Tongue (tissue), 2 donors: ENCODE measurements around the gene AMPD2. TPM values are rescaled to one million over a fixed set of nuclear protein-coding genes. Genes with fewer than 3 reads are reported as not detected.
"Not testable (repeated sequence)": the region's sequence is repeated elsewhere in the genome, so short reads cannot be mapped to it uniquely, and the experiment has no call there.

ENCODE experiments used
- DNase-seq: peaks from one replicate; pipeline ENCODE4 v3.0.0-alpha.2; 2015
- total RNA-seq: library from RNA; depleted of rRNA; stranded (reverse); fragments of >200 nt; gene quantifications from one replicate; pipeline ENCODE4 v1.2.3, GENCODE V29; 2014

The AMPD2 gene
- total RNA-seq, 1 donor from 2014 or later = 39.3 TPM

DNA sequence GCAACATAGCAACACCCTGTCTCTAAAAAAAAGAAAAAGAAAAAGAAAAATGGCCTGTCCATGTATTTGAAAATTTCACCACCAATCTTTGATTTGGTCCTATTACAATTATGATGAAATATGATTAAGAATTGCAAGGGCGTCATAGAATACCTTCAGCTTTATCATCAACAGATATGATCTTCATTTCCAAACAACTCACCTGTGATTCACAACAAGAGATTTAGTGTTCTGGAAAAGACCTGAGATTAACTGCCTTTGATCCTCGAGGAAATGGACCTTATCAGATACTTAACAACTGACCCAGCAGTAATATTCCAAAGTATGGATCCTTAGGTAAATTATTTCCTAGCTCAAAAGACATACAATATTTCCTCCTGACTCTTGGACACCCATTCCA is 32.8 kb downstream of the AMPD2 start:
- DNase-seq = no peak

DNA sequence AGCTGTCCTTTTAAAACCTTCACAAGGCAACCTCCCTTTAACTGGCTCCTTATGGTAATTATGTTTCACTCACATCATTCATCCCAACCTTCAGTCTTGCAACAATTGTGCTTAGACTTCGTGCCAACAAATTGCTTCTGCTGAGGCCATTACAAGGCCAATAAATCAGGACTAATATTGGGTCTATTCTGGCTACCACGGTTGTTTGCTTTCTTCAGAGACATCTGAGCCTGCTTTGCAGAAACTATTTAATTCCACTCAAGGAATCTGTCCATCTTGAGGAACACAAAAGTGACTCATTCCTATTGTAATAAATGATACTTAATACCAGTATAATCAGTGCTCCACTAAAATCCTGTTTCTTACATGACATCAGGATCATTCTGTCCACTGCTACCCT is 33.7 kb downstream of the AMPD2 start:
- DNase-seq = no peak

DNA sequence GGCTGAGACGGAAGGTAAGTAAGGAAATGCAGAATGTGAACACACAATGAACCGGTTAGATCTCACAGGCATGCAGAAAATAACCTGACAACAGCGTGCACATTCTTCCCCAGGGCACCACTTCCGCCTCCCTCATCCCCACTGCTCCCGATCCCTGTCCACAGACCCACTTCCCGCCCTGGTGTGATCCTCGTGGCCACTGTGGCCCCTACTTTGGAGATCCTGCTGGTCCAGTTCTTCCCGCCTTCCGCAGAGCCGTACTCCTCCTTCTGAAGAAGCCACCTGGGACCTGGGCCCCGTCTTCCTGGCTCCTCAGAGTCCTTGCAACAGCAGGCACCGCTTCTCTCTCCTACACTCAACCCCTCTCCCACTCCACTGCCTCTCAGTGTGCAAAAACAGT is 34.9 kb downstream of the AMPD2 start:
- no peak for DNase-seq

DNA sequence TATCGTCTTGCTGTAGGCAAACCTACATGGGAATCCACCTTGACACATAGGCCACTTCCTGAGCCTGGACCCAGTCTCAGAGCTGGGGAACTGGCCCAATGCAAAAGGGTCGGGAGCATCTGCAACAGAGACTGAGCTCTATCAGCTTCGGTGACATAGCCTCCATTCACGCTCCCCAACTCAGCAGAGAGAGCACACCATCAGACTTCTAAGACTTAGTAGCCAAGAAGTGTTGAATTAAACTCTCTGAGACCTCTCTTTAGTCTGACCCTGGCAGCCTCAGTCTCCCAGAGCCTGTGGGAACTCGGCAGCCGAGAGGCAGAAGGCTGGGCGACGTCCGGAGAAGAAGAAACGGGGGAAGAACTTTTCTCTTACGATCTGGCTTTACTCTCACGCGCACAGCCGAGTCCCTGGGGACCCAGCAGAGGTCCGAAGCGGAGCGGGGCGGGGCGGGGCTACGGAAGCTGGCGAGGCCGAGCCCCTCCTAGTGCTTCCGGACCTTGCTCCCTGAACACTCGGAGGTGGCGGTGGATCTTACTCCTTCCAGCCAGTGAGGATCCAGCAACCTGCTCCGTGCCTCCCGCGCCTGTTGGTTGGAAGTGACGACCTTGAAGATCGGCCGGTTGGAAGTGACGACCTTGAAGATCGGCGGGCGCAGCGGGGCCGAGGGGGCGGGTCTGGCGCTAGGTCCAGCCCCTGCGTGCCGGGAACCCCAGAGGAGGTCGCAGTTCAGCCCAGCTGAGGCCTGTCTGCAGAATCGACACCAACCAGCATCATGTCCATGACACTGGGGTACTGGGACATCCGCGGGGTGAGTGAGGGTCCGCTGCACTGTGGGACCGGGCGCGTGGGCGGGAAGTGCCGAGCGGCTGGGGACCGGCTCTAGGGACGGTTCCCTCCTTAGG is 36.2 kb downstream of the AMPD2 start, which contains the start of gene GSTM4:
Gene GSTM4, plus strand, starts transcription at position 485 of the 905 bp plus-strand sequence. Its CDS starts 291 bp downstream, at position 776.
- DNase-seq = peak; percentile 91

DNA sequence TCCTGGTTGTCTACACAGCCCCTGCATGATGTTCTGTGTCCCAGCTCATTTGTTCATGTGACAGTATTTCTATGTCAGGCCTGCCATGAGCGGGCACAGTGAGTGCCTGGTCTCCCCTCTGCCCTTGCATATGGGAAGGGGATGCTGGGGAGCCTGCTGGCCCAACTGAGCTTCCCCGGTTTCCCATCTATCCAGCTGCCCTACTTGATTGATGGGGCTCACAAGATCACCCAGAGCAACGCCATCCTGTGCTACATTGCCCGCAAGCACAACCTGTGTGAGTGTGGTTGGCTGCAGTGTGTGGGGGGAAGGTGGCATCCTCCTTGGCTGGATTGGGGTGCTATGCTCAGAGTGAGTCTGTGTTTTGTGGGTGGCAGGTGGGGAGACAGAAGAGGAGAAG is 37.8 kb downstream of the AMPD2 start:
- DNase-seq = no peak

DNA sequence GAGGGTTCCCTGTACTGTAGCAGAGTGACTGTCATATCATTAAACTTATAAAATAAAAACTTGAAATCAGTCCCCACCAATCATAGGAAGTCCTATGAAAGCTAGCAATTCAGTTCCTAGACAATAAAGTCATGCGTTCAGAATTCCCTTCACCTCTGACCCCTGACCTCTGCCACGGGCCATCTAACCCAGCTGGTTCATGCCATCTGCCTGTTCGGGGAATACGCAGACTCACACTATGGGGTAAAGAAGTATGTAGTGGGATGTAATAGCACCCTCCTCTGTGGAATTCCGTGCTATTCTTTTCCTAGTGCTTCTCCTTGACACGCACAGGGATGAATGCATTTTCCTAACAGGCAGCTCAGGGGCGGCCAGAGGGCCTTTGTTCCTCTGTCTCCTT is 38.3 kb downstream of the AMPD2 start:
- no peak for DNase-seq

DNA sequence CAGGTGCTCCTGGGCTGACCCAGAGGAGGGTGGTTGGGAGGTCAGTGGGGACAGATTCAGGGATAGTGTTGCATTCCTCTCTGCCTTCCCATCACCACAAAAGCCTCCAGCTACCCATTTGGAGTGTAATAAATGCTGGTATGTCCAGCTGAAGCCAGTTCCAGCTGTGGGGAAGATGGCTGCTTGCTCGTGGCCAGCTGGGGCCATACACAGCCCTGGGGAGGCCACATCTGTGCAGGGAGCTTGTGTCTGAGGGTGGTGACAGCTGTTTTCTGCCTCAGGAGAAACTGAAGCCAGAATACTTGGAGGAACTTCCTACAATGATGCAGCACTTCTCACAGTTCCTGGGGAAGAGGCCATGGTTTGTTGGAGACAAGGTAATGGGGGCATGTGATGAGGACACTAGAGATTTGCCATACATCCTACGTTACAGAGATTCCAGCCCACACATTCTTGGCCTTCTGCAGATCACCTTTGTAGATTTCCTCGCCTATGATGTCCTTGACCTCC is 39.0 kb downstream of the AMPD2 start:
- DNase-seq = no peak

DNA sequence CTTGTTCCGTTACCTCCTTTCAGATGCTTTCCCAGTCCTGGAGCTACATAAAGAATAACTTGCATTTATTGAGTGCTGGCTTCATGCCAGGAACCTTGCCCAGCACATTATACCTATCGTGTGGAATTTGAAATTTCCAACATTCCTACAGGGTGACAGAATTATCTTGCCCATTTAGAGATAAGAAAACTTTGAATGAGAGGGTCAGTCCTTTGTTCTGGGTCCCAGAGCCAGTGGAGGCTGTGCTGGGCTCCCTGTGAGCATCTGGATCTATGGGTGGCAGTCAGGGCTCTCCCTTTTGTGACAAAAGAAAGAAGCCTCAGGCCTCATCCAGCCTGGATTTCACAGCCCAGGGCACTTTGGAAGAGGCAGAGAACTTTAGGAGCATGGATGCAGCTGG is 39.5 kb downstream of the AMPD2 start:
- DNase-seq = no peak

DNA sequence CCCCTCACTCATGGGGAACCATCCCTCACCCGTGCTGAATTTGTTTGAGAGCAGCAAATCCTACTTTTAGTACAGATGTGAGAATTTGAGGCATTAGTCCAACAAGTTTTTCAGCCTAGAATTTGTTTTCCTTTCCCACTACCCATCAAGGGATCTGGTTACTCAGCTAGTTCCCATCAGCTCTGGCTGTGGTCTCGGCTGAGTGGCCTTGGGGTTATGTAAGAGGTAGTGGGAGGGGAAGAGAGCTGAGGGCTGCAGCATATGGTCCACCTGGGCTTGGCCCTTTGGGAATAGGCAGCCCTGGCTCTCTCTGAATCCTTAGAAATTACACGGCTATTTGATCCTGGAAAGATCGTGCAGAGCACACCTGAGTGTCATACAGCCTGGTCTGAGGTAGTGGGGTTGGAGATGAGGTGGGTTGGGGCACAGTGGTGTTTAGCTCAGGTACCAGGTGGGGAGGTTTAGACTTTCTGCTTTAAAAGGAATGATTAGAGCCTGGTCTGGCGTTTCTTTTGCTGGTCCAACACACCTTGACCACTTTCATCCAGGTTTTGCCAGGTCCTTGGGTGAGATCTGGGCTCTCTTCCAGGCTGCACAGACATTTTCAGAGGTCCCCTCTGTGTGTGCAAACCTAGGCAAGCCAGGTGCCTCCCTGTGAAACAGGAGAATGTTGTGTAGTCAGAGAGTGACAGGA is 40.5 kb downstream of the AMPD2 start:
- no peak for DNase-seq

DNA sequence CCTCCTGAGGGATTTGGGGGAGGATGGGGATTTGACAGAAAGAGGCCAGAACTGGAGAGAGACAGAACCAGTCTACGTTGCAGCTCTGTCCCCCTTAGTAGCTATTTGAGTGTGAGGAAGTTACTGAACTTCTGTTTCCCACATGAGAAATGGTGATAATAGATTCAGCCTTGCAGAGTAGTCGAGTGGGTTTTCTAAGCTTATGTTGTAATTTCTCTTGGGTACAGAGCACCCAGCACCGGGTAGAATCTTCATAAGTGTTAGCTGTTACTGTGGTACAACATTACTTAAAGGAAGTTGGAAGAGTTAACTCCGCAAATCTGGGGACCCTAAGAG is 41.0 kb downstream of the AMPD2 start:
- not testable (repeated sequence) for DNase-seq

DNA sequence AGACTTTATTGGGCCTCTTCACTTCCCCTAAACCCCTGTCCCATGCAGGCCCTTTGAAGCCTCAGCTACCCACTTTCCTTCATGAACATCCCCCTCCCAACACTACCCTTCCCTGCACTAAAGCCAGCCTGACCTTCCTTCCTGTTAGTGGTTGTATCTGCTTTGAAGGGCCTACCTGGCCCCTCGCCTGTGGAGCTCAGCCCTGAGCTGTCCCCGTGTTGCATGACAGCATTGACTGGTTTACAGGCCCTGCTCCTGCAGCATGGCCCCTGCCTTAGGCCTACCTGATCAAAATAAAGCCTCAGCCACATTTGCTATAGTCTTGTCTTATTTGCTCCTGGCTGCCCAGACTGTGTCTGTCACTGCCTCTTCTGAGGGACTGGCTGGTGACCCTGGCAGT is 41.8 kb downstream of the AMPD2 start:
- no peak for DNase-seq

DNA sequence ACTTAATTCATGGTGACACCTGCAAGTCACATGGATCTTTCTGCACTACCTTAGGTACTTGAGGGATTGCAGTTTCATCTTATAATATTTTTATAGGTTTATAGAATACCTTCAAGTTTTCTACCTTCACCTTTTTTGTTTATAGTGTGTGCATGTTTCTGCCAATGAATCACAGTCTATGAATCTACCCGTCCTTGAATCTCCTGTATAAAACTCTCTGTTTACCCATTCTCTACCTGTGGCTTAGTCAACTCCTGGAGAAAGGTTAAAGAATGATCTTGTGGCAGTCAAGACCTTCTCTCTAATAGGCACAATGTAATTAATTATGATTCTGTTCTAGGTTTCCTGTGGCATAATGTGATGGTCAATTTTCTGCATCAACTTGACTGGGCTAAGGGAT is 45.0 kb downstream of the AMPD2 start:
- DNase-seq = no peak

DNA sequence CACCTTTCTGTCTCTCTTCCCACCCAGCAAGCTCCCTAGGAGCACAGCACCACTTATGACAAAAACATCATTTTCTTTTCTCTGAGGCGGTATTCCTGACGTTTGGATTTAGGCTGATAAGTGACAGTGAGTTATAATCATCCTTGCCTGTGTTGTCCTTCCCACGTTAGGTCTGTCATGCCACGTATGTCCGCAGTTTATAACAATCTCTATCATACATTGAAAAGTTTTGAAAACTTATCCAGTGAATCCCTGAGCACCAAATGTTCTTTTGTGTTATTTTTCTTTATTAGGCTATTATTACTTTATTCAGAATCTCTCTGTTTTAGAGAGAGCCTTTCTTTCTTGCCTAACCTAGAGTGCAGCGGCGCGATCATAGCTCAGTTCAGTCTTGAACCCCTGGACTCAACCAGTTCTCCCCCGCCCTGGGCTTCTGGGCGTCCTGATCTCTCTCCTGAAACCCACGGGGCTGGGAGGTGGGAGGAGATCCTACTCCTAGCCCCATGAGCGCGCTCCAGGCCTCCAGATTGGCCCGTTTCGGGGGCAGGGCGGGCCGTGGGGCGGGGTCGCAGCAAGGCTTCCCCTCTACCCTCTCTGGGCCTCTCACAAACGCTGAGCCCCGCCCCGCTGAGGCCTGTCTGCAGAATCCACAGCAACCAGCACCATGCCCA is 48.0 kb downstream of the AMPD2 start, which contains the start of gene GSTM2:
Gene GSTM2, plus strand, starts transcription at position 606 of the 671 bp plus-strand sequence. Its CDS starts 59 bp downstream, at position 665.
- DNase-seq = peak; percentile 97

DNA sequence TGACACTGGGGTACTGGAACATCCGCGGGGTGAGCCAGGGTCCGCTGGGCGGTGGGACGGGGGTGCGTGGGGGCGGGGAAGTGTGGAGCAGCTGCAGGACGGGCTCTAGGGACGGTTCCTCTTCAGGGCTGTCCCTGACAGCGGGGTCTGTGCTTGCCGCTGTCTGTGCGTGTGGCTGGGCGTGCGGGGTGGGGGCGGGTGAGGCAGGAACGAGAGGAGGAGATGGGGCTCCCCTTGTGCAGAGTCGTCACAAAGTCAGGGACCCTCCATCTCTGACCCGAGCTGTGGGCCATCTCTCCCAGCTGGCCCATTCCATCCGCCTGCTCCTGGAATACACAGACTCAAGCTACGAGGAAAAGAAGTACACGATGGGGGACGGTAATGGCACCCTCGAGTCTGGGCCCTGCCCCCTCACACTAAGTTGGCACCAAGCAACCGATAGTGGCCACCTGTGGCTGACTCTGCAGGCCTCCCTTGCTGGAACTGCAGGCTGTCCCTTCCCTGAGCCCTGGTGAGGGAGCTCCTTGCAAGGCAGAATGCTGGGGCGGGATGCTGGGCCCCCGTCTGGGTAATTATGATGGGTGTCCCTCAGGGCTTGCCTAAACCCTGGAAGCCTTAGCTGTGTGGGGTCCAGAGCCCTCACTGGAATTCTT is 48.6 kb downstream of the AMPD2 start:
- DNase-seq = peak; percentile 33

DNA sequence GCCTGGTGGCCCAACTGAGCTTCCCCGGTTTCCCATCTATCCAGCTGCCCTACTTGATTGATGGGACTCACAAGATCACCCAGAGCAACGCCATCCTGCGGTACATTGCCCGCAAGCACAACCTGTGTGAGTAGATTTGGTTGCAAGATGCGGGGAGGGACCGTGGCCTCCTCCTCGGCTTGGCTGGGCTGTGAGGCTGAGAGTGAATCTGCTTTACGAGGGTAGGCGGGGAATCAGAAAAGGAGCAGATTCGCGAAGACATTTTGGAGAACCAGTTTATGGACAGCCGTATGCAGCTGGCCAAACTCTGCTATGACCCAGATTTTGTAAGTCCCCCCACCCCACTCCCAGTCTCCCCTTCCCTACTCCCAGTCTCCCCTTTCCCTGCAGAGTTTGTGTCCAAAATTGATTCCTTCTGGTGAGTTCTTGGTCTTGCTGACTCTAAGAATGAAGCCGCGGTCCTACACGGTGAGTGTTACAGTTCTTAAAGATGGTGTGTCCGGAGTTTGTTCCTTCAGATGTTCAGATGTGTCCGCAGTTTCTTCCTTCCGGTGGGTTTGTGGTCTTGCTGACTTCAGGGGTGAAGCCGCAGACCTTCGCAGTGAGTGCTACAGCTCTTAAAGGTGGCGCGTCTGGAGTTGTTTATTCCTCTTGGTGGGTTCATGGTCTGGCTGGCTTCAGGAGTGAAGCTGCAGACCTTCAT is 49.8 kb downstream of the AMPD2 start:
- no peak for DNase-seq

DNA sequence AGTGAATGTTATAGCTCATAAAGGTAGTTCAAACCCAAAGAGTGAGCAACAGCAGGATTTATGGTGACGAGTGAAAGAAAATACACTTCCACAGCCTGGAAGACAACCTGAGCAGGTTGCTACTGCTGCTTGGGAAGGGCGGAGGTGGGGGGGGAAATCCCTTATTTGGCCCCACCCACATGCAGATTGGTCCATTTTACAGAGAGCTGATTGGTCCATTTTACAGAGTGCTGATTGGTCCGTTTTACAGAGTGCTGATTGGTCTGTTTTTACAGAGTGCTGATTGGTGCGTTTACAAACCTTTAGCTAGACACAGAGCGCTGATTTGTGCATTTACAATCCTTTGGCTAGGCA is 50.3 kb downstream of the AMPD2 start:
- not testable (repeated sequence) for DNase-seq

DNA sequence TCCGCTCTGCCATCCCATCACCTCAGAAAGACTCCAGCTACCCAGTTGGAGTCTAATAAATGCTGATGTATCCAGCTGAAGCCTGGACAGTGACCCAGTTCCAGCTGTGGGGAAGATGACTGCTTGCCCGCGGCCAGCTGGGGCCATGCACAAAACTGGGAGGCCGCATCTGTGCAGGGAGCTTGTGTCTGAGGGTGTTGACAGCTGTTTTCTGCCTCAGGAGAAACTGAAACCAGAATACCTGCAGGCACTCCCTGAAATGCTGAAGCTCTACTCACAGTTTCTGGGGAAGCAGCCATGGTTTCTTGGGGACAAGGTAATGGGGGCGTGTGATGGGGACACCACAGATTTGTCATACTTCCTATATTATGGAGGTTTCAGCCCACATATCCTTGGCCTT is 51.4 kb downstream of the AMPD2 start:
- DNase-seq = peak; percentile 0

DNA sequence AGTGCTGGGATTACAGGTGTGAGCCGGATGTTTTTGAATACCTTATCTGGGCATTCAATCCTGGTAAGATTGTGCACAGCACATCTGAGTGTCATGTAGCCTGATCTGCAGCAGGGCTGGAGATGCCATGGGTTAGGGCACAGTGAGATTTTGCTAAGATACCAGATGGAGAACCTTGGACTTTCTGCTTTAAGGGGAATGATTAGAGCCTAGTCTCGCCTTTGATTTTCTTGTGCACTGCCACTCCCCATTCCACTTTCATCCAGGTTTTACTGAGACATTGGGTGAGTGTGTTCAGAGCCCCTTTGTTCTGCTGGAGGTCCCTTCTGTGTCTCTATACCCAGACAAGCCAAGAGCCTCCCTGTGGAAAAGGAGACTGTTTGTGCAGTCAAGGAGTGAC is 54.2 kb downstream of the AMPD2 start:
- DNase-seq = not testable (repeated sequence)

DNA sequence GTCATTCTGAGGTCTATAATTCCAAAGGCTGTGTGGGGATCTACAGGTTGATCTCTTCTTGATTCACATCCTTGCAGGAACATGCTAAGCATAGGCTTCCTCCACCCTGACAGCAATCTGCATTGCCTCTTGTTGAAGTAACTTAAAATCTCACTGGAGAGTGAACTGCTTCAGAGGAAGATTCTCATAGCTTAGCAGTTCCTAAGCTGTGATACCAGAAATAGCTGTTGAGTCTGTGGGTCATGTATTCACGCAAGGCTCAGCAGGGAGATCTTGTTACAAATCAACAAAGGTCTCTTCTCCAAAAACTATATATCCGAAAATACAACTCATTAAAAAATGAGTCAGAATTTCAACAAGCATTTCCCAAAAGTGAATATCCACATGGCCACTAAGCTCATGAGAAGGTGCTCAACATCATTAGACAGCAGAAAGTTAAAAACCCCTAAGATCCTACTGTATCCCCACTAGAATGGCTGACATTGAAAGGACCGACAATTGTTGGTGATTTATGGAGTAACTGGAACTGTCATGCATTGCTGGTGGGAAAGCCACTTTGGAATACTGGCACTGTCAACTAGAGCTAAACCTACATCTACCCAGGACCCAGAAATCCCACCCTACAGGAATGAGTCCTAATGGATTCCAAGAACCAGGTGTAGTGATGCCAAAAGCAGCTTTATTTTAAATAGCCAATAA is 57.2 kb downstream of the AMPD2 start:
- DNase-seq = peak; percentile 5

DNA sequence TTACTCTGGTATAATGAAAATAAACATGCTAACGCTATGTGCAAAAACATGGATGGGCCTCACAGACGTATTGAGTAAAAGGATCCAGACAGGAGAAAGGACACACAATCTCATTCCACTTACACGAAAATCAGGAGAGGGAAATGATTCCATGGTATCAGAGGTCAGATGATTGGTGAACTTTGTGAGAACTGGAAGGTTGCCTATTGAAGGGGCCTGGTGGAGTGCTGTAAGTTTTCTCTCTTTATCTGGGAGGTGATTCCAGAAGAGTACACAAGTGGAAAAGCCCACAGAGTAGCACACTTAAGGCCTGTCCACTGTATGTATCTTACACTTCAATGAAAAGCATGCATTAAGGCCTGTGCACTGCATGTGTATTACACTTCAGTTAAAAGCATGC is 57.8 kb downstream of the AMPD2 start:
- DNase-seq = peak; percentile 0

DNA sequence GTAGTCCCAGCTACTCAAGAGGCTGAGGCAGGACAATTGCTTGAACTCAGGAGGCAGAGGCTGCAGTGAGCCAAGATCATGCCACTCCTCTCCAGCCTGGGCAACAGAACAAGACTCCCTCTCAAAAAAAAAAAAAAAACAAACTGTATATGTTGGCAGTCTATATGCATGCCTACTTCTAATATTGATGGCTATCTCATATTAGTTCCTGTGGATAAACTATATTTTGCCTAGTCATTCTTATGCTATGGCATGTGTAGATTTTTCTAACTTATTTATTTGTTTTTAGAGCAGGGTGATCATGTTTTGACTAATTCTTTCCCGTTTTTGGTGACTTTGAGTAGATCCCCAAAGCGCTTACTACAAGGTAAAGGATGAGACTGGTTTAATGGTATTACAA is 59.0 kb downstream of the AMPD2 start:
- not testable (repeated sequence) for DNase-seq
